BLaER1 treated with 17β-estradiol and CSF1 and Interleukin-3, amounts not matched to agents 10 nM and 100 nM (cell line): ENCODE measurements around the gene DNAH3.
"Not testable (repeated sequence)": the region's sequence is repeated elsewhere in the genome, so short reads cannot be mapped to it uniquely, and the experiment has no call there.

Source experiments
- H3K27ac ChIP-seq, 11 experiments: shearing (Covaris generic); formaldehyde crosslinking; 2 replicates each; pipeline ENCODE4 v1.8.1; 2022
- H3K27me3 ChIP-seq, 11 experiments: shearing (Covaris generic); formaldehyde crosslinking; 2 replicates each; pipeline ENCODE4 v1.8.1; 2022
- H3K36me3 ChIP-seq, 11 experiments: shearing (Covaris generic); formaldehyde crosslinking; 2 replicates each; pipeline ENCODE4 v1.8.1; 2022
- H3K4me1 ChIP-seq, 10 experiments: shearing (Covaris generic); formaldehyde crosslinking; 2 replicates each; pipeline ENCODE4 v1.8.1; 2022
- H3K4me2 ChIP-seq, 11 experiments: shearing (Covaris generic); formaldehyde crosslinking; 2 replicates each; pipeline ENCODE4 v1.8.1; 2022
- H3K4me3 ChIP-seq, 10 experiments: shearing (Covaris generic); formaldehyde crosslinking; 2 replicates each; pipeline ENCODE4 v1.8.1; 2022
- H3K9ac ChIP-seq, 11 experiments: shearing (Covaris generic); formaldehyde crosslinking; 2 replicates each; pipeline ENCODE4 v1.8.1; 2022
- H3K9me3 ChIP-seq, 11 experiments: shearing (Covaris generic); formaldehyde crosslinking; replicated peaks in 1 of 11; 2 replicates each; pipeline ENCODE4 v1.8.1; 2022
- H4K20me1 ChIP-seq, 11 experiments: shearing (Covaris generic); formaldehyde crosslinking; 2 replicates each; pipeline ENCODE4 v1.8.1; 2022
- Cebpa-rat ChIP-seq, 11 experiments: shearing (Covaris generic); IDR thresholded peaks; 2 replicates each; pipeline ENCODE4 v1.8.1; 2022

The DNAH3 gene

GRCh38 chr16:20941636-20941926 is 209.1 kb downstream of the DNAH3 start:
- H4K20me1 ChIP-seq = no peaks in the 10 kb centered on the region
- peak overlapping the region in 5 of 11 experiments; percentile 54 to 81 (median 60); a peak in 10 of 22 replicates for H3K4me2 ChIP-seq
- no peaks in the 10 kb centered on the region for H3K9me3 ChIP-seq
- no peak for TF ChIP-seq Cebpa-rat (IDR thresholded peaks at IDR 0.05)
- peak overlapping the region in 2 of 11 experiments; percentile 4 to 33; a peak in 2 of 22 replicates for H3K27ac ChIP-seq
- no peaks in the 10 kb centered on the region for H3K27me3 ChIP-seq
- no peaks in the 10 kb centered on the region for H3K36me3 ChIP-seq
- no peak overlapping the region for H3K9ac ChIP-seq
- peaks cover 0 to 60% (median 15%) of the 10 kb centered on the region in 10 experiments; a peak in 10 of 20 replicates for H3K4me1 ChIP-seq
- H3K4me3 ChIP-seq = no peak overlapping the region

GRCh38 chr16:20940871-20941635 is 209.6 kb downstream of the DNAH3 start:
- Histone ChIP-seq H4K20me1 (no peaks in the 10 kb centered on the region), H3K36me3 (no peaks in the 10 kb centered on the region), H3K4me1 (peaks cover 0 to 60% (median 15%) of the 10 kb centered on the region in 10 experiments; a peak in 10 of 20 replicates), H3K9me3 (no peaks in the 10 kb centered on the region), H3K9ac (no peak overlapping the region), H3K4me3 (no peak overlapping the region), H3K27me3 (no peaks in the 10 kb centered on the region), H3K27ac (peak overlapping the region in 2 of 11 experiments; percentile 4 to 33; a peak in 2 of 22 replicates), H3K4me2 (peak overlapping the region in 6 of 11 experiments; percentile 8 to 81 (median 58); a peak in 11 of 22 replicates)
- TF ChIP-seq Cebpa-rat (IDR thresholded peaks at IDR 0.05) = no peak

GRCh38 chr16:20939611-20940010 is 211.0 kb downstream of the DNAH3 start:
- no peaks in the 10 kb centered on the region for H3K9me3 ChIP-seq
- peaks cover 0 to 60% (median 15%) of the 10 kb centered on the region in 10 experiments; a peak in 10 of 20 replicates for H3K4me1 ChIP-seq
- no peak overlapping the region for H3K4me3 ChIP-seq
- no peak for TF ChIP-seq Cebpa-rat (IDR thresholded peaks at IDR 0.05)
- H3K27me3 ChIP-seq = no peaks in the 10 kb centered on the region
- H3K27ac ChIP-seq = no peak overlapping the region
- H3K9ac ChIP-seq = no peak overlapping the region
- H3K36me3 ChIP-seq = no peaks in the 10 kb centered on the region
- H4K20me1 ChIP-seq = no peaks in the 10 kb centered on the region
- H3K4me2 ChIP-seq = no peak overlapping the region; a peak in 1 of 22 replicates

DNA sequence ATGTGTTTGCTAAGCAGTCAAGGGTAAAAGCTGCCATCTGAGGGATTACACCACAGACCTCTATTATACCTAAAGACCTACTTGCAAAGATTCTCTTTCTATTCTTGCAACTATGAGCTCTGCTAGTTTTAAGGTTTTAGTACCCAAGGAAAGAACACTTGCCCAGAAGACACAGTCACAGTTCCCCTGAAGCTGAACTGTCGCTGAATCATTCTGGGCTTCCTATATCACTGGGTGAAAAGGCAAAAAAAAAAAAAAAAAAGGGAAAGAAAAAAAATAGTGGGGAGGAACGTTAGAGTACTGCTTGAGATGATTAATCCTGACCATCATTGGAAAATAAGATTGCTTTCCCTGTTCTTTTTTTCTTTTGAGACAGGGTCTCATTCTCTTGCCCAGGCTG is 212.2 kb downstream of the DNAH3 start:
- TF ChIP-seq Cebpa-rat (IDR thresholded peaks at IDR 0.05) = no peak
- Histone ChIP-seq H3K4me2 (peak overlapping the region in 4 of 11 experiments; percentile 46 to 67 (median 50); a peak in 7 of 22 replicates), H3K4me3 (no peak overlapping the region), H3K36me3 (no peaks in the 10 kb centered on the region), H3K9ac (no peak overlapping the region), H4K20me1 (no peaks in the 10 kb centered on the region), H3K27ac (peak overlapping the region in 1 of 11 experiments; percentile 30; a peak in 1 of 22 replicates), H3K9me3 (no peaks in the 10 kb centered on the region), H3K4me1 (peaks cover 0 to 53% (median 15%) of the 10 kb centered on the region in 10 experiments; a peak in 10 of 20 replicates), H3K27me3 (no peaks in the 10 kb centered on the region)

DNA sequence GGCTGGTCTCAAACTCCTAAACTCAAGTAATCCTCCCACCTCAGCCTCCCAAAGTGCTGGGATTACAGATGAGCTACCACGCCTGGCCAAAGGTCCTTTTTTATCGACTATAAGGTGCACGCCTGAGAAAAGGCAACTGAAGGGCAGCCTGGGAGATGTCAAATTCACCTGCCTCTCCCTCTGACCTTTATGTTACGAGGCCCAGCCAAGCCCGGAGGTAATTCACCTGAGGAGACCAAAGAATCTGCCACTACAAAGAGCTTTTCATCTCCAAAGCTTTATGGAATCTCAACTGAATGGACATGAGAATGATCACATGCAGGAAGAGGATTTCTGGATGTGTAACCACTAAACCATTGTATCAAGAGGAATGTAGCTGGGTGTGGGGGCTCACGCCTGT is 212.9 kb downstream of the DNAH3 start:
- no peak overlapping the region for H3K27ac ChIP-seq
- H3K9ac ChIP-seq = no peak overlapping the region
- H3K4me1 ChIP-seq = peaks cover 0 to 52% (median 15%) of the 10 kb centered on the region in 10 experiments; a peak in 10 of 20 replicates
- H3K4me3 ChIP-seq = no peak overlapping the region
- H3K36me3 ChIP-seq = no peaks in the 10 kb centered on the region
- peak overlapping the region in 4 of 11 experiments; percentile 46 to 67 (median 50); a peak in 4 of 22 replicates for H3K4me2 ChIP-seq
- H4K20me1 ChIP-seq = no peaks in the 10 kb centered on the region
- no peak for TF ChIP-seq Cebpa-rat (IDR thresholded peaks at IDR 0.05)
- H3K9me3 ChIP-seq = no peaks in the 10 kb centered on the region
- no peaks in the 10 kb centered on the region for H3K27me3 ChIP-seq

- H3K27me3 ChIP-seq = no peaks in the 10 kb centered on the region
- peak in 3 of 11 experiments; percentile 42 to 50 (median 45); a peak in 3 of 22 replicates for TF ChIP-seq Cebpa-rat (IDR thresholded peaks at IDR 0.05)
- peaks cover 0 to 11% (median 2%) of the 10 kb centered on the region in 10 experiments; a peak in 8 of 20 replicates for H3K4me1 ChIP-seq
- H3K4me2 ChIP-seq = no peak overlapping the region
- no peaks in the 10 kb centered on the region; a peak in 1 of 22 replicates for H4K20me1 ChIP-seq
- H3K27ac ChIP-seq = no peak overlapping the region
- H3K9ac ChIP-seq = no peak overlapping the region
- no peaks in the 10 kb centered on the region for H3K36me3 ChIP-seq
- H3K9me3 ChIP-seq = no peaks in the 10 kb centered on the region
- H3K4me3 ChIP-seq = no peak overlapping the region
Measured at GRCh38 chr16:20933589-20933988, 217.1 kb downstream of the DNAH3 start.

GRCh38 chr16:20931066-20931600 is 219.5 kb downstream of the DNAH3 start:
- H3K9me3 ChIP-seq = no peaks in the 10 kb centered on the region
- no peak overlapping the region for H3K27ac ChIP-seq
- no peak for TF ChIP-seq Cebpa-rat (IDR thresholded peaks at IDR 0.05)
- peaks cover 0 to 2% (median 0%) of the 10 kb centered on the region in 11 experiments; a peak in 1 of 22 replicates for H3K36me3 ChIP-seq
- H3K4me2 ChIP-seq = no peak overlapping the region
- no peaks in the 10 kb centered on the region; a peak in 1 of 22 replicates for H4K20me1 ChIP-seq
- no peaks in the 10 kb centered on the region for H3K27me3 ChIP-seq
- H3K4me1 ChIP-seq = no peaks in the 10 kb centered on the region
- no peak overlapping the region for H3K9ac ChIP-seq
- no peak overlapping the region for H3K4me3 ChIP-seq

GRCh38 chr16:20930365-20930690 is 220.3 kb downstream of the DNAH3 start:
- H3K27me3 ChIP-seq = no peaks in the 10 kb centered on the region
- no peaks in the 10 kb centered on the region for H3K9me3 ChIP-seq
- H4K20me1 ChIP-seq = no peaks in the 10 kb centered on the region; a peak in 1 of 22 replicates
- no peak overlapping the region for H3K27ac ChIP-seq
- H3K9ac ChIP-seq = no peak overlapping the region
- H3K36me3 ChIP-seq = peaks cover 0 to 10% (median 6%) of the 10 kb centered on the region in 11 experiments; a peak in 14 of 22 replicates
- H3K4me1 ChIP-seq = no peaks in the 10 kb centered on the region
- H3K4me2 ChIP-seq = no peak overlapping the region
- TF ChIP-seq Cebpa-rat (IDR thresholded peaks at IDR 0.05) = no peak
- H3K4me3 ChIP-seq = no peak overlapping the region

DNA sequence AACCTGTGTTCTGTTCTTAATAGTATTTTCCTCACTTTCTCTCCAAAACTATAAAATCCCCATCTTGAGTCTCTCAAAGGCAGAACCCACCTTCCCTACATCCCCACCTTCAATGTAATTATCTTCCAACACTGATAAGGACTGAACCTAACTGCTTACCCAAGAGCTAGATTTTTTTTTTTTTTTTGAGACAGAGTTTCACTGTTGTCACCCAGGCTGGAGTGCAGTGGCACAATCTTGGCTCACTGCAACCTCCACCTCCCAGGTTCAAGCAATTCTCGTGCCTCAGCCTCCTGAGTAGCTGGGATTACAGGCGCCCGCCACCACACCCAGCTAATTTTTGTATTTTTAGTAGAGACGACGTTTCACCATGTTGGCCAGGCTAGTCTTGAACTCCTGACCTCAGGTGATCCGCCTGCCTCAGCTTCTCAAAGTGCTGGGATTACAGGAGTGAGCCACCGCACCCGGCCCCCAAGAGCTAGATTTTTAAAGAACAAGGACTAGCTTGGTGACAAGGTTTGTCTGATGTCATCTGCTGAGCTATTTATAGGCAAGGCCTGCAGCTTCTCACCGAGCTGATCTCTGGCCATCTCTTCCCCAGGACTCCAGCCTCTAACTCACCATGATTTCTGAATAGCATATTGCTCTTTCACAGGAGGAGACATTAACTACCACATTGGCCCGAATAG is 220.8 kb downstream of the DNAH3 start:
- not testable (repeated sequence) for H3K4me2 ChIP-seq, H3K4me3 ChIP-seq, H3K27ac ChIP-seq, H3K27me3 ChIP-seq, H4K20me1 ChIP-seq, H3K4me1 ChIP-seq, H3K9ac ChIP-seq, H3K9me3 ChIP-seq
- H3K36me3 ChIP-seq = peaks cover 0 to 15% (median 12%) of the 10 kb centered on the region in 11 experiments; a peak in 16 of 22 replicates
